ENCODE data around the gene SEPTIN5. TPM values are rescaled to one million over a fixed set of nuclear protein-coding genes. Genes with fewer than 3 reads are reported as not detected.

Gene SEPTIN5
- total and polyA plus RNA-seq, 7 donors = 1.2 to 26.0 (median 6.2) TPM

GRCh38 chr22:19688301-19689290, 25.7 kb upstream of the SEPTIN5 start:
- DNase-seq = no peak
- intact Hi-C loops (cut with DNase I) = no loop called here
- Histone ChIP-seq H3K27me3 (peaks cover 0 to 5% (median 0%) of the 10 kb centered on the region in 3 donors), H3K4me1 (peaks cover 0 to 4% (median 0%) of the 10 kb centered on the region in 4 donors), H3K36me3 (no peaks in the 10 kb centered on the region), H3K4me3 (no peak overlapping the region), H3K27ac (no peak overlapping the region), H3K9me3 (no peaks in the 10 kb centered on the region)
- TF ChIP-seq EP300 (IDR thresholded peaks at IDR 0.05) (no peak), POLR2A (IDR thresholded peaks at IDR 0.05) (no peak), CTCF (IDR thresholded peaks at IDR 0.05) (no peak), POLR2AphosphoS5 (IDR thresholded peaks at IDR 0.05) (no peak)
- WGBS, 2 donors = 64 to 74% methylated on average over 21 of the region's 21 CpGs

GRCh38 chr22:19689408-19689807, 24.9 kb upstream of the SEPTIN5 start:
- Histone ChIP-seq H3K27ac (no peak overlapping the region), H3K36me3 (no peaks in the 10 kb centered on the region), H3K27me3 (peaks cover 0 to 5% (median 0%) of the 10 kb centered on the region in 3 donors), H3K9me3 (no peaks in the 10 kb centered on the region), H3K4me1 (peaks cover 0 to 4% (median 0%) of the 10 kb centered on the region in 4 donors), H3K4me3 (no peak overlapping the region)
- no peak for TF ChIP-seq POLR2AphosphoS5 (IDR thresholded peaks at IDR 0.05)
- TF ChIP-seq EP300 (IDR thresholded peaks at IDR 0.05) = no peak
- no peak for TF ChIP-seq CTCF (IDR thresholded peaks at IDR 0.05)
- no peak for TF ChIP-seq POLR2A (IDR thresholded peaks at IDR 0.05)
- peak; percentile 57 for DNase-seq
- intact Hi-C loops (cut with DNase I) = no loop called here
- WGBS, 2 donors = 74 to 81% methylated on average over 15 of the region's 15 CpGs

- Histone ChIP-seq H3K4me3 (peak overlapping the region in 2 of 4 donors; percentile 24 to 25), H3K36me3 (no peaks in the 10 kb centered on the region), H3K27me3 (peaks cover 0 to 5% (median 0%) of the 10 kb centered on the region in 3 donors), H3K4me1 (peaks cover 0 to 4% (median 0%) of the 10 kb centered on the region in 4 donors), H3K9me3 (no peaks in the 10 kb centered on the region), H3K27ac (peak overlapping the region in 1 of 4 donors; percentile 39)
- intact Hi-C loops (cut with DNase I) = no loop called here
- no peak for DNase-seq
- TF ChIP-seq POLR2A (IDR thresholded peaks at IDR 0.05) (no peak), POLR2AphosphoS5 (IDR thresholded peaks at IDR 0.05) (no peak), CTCF (IDR thresholded peaks at IDR 0.05) (no peak), EP300 (IDR thresholded peaks at IDR 0.05) (no peak)
- WGBS, 2 donors = 56 to 74% methylated on average over 9 of the region's 9 CpGs
Observed at GRCh38 chr22:19691007-19691720, 23.1 kb upstream of the SEPTIN5 start.

- Histone ChIP-seq H3K27me3 (peaks cover 0 to 5% (median 0%) of the 10 kb centered on the region in 3 donors), H3K4me1 (peaks cover 0 to 4% (median 0%) of the 10 kb centered on the region in 4 donors), H3K9me3 (no peaks in the 10 kb centered on the region), H3K27ac (peak overlapping the region in 1 of 4 donors; percentile 39), H3K4me3 (peak overlapping the region in 2 of 4 donors; percentile 24 to 25), H3K36me3 (no peaks in the 10 kb centered on the region)
- 11 to 47% methylated on average over 19 of the region's 19 CpGs for WGBS, 2 donors
- intact Hi-C loops (cut with DNase I) = no loop called here
- peak; percentile 71 for DNase-seq
- TF ChIP-seq CTCF (IDR thresholded peaks at IDR 0.05) (no peak), POLR2AphosphoS5 (IDR thresholded peaks at IDR 0.05) (no peak), POLR2A (IDR thresholded peaks at IDR 0.05) (no peak), EP300 (IDR thresholded peaks at IDR 0.05) (no peak)
Observed at GRCh38 chr22:19691721-19692341, 22.5 kb upstream of the SEPTIN5 start.

Measured in sigmoid colon (tissue), 7 donors.